ENCODE data around the gene RARRES2. TPM values are rescaled to one million over a fixed set of nuclear protein-coding genes. Genes with fewer than 3 reads are reported as not detected.
A peak's percentile ranks its signal among the peaks of the same experiment; 100 is the strongest.

Gene RARRES2
- 0.26 and 0.43 TPM in 2 replicates for polyA plus RNA-seq (2012; rRNA removed)
- 0.21 and 0.24 TPM in 2 replicates for polyA plus RNA-seq (2012; cell fraction: cytosol; rRNA removed)
- polyA plus RNA-seq (2012; cell fraction: nucleus; rRNA removed) = 0.34 and 0.43 TPM in 2 replicates

DNA sequence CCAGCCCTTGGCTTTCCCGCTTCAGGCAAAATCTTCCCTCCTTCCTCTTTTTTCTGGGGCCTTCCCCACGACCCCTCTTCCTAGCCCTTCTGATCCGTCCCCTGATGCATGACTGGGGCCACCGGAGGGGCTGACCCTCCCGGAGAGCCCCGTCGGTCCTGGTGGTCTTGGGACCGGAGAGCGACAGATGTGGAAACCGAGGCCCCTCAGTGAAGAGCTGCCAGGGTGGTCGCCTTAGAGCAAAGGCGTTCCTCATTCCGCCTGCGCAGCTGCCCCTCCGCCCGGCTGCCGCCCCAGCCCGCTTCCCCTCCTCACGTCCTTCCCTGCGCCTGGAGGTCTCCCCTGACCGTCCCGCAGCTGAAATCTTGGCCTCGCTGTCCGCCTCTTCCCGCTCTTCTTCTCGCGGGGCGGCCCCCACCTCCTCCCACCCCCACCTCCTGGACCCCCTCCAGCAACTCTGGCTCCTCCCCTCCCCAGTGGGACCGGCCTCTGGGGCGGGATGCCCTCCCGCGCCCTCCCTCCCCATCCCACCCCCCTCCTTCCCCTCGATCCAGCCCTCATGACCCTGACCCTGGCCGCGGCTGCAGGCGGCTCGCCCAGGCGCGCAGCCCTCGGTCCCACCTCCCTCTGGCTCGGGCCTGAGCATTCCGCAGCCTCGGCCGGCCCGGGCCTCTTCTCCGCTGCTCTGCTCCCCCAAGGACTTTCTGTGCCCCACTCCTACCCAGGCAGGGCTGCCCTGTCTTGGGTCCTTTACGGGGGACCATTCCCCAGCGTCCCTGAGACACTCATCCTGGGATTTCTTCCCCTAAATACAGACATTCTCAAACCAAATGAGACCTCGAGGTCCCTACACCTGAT is at the start of gene RARRES2:
Gene RARRES2 (minus strand): TSS at position 367 of the 858 bp plus-strand sequence. CDS start 1,020 bp downstream, outside the sequence.
- H3K9ac ChIP-seq = no peak within 1 kb of the TSS
- no peaks in the 10 kb centered on the region; a peak in 1 of 4 replicates for H3K4me1 ChIP-seq (ENCODE audit: control insufficient read depth in 1 of 2, insufficient read depth in 2 of 2, low read depth in 1 of 2, low read length in 1 of 2)
- TF ChIP-seq POLR2AphosphoS5 (IDR thresholded peaks at IDR 0.05; ENCODE audit: low read depth, low read length) (no peak), RCOR1 (IDR thresholded peaks at IDR 0.05; ENCODE audit: low read length) (no peak), SMC3 (IDR thresholded peaks at IDR 0.05; ENCODE audit: low read depth, low read length) (no peak), TEAD4 (IDR thresholded peaks at IDR 0.05; ENCODE audit: borderline replicate concordance, insufficient read depth) (no peak), TCF12 (IDR thresholded peaks at IDR 0.05) (no peak), SIN3A (IDR thresholded peaks at IDR 0.05; ENCODE audit: borderline replicate concordance, low read depth, low read length) (no peak), MXI1 (IDR thresholded peaks at IDR 0.05; ENCODE audit: low read depth, low read length) (no peak), GABPA (IDR thresholded peaks at IDR 0.05; ENCODE audit: low read depth) (no peak), JUND (IDR thresholded peaks at IDR 0.05) (no peak), EP300 (IDR thresholded peaks at IDR 0.05; ENCODE audit: borderline replicate concordance in 1 of 2, low read depth in 1 of 2, low read length in 1 of 2) (no peak)
- TF ChIP-seq, protein P1, sequence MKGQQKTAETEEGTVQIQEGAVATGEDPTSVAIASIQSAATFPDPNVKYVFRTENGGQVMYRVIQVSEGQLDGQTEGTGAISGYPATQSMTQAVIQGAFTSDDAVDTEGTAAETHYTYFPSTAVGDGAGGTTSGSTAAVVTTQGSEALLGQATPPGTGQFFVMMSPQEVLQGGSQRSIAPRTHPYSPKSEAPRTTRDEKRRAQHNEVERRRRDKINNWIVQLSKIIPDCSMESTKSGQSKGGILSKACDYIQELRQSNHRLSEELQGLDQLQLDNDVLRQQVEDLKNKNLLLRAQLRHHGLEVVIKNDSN (IDR thresholded peaks at IDR 0.05; ENCODE audit: borderline replicate concordance, low read depth) = no peak
- TF ChIP-seq, protein P2, sequence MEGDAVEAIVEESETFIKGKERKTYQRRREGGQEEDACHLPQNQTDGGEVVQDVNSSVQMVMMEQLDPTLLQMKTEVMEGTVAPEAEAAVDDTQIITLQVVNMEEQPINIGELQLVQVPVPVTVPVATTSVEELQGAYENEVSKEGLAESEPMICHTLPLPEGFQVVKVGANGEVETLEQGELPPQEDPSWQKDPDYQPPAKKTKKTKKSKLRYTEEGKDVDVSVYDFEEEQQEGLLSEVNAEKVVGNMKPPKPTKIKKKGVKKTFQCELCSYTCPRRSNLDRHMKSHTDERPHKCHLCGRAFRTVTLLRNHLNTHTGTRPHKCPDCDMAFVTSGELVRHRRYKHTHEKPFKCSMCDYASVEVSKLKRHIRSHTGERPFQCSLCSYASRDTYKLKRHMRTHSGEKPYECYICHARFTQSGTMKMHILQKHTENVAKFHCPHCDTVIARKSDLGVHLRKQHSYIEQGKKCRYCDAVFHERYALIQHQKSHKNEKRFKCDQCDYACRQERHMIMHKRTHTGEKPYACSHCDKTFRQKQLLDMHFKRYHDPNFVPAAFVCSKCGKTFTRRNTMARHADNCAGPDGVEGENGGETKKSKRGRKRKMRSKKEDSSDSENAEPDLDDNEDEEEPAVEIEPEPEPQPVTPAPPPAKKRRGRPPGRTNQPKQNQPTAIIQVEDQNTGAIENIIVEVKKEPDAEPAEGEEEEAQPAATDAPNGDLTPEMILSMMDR (IDR thresholded peaks at IDR 0.05) = no peak
- TF ChIP-seq, protein P3, sequence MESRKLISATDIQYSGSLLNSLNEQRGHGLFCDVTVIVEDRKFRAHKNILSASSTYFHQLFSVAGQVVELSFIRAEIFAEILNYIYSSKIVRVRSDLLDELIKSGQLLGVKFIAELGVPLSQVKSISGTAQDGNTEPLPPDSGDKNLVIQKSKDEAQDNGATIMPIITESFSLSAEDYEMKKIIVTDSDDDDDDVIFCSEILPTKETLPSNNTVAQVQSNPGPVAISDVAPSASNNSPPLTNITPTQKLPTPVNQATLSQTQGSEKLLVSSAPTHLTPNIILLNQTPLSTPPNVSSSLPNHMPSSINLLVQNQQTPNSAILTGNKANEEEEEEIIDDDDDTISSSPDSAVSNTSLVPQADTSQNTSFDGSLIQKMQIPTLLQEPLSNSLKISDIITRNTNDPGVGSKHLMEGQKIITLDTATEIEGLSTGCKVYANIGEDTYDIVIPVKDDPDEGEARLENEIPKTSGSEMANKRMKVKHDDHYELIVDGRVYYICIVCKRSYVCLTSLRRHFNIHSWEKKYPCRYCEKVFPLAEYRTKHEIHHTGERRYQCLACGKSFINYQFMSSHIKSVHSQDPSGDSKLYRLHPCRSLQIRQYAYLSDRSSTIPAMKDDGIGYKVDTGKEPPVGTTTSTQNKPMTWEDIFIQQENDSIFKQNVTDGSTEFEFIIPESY (IDR thresholded peaks at IDR 0.05; ENCODE audit: borderline replicate concordance, low read depth) = no peak
- no peaks in the 10 kb centered on the region for H3F3A ChIP-seq (replicated peaks; ENCODE audit: insufficient read depth)
- H3K4me3 ChIP-seq (ENCODE audit: low read depth in 2 of 2, low read length in 1 of 2) = no peak within 1 kb of the TSS
- no peaks in the 10 kb centered on the region for H3K9me2 ChIP-seq
- H3K27me3 ChIP-seq (ENCODE audit: insufficient read depth) = peaks cover 8% of the 10 kb centered on the region; the same call in 1 of the 2 replicates
- H3K9me3 ChIP-seq = no peaks in the 10 kb centered on the region
- WGBS (ENCODE audit: low lambda C conversion rate) = 36% methylated on average over 45 of the region's 49 CpGs
- H3K4me2 ChIP-seq = no peak within 1 kb of the TSS
- H3K79me2 ChIP-seq (ENCODE audit: insufficient read depth) = no peaks in the 10 kb centered on the region
- CTCF ChIA-PET = interaction anchor here (1.0 to 1.9 kb wide), 2 partner anchors 17 to 80 kb away, joined by 3 to 5 read pairs; no protein-coding TSS in a partner anchor
- POLR2A ChIA-PET = no interaction called here
- H4K20me1 ChIP-seq (ENCODE audit: insufficient read depth) = no peaks in the 10 kb centered on the region
- H3K27ac ChIP-seq (ENCODE audit: low read depth in 2 of 2, low read length in 1 of 2) = no peak within 1 kb of the TSS
- no peak within 1 kb of the TSS for H2AFZ ChIP-seq (ENCODE audit: low read depth)
- DNase-seq = peak; percentile 85
- no peaks in the 10 kb centered on the region for H3K36me3 ChIP-seq (replicated peaks in 1 of 2; ENCODE audit: control insufficient read depth in 1 of 2, insufficient read depth in 2 of 2, low read length in 1 of 2)

All from SK-N-SH (cell line).